K562 (cell line): Measurements from ENCODE around the gene GNB2. TPM values are rescaled to one million over a fixed set of nuclear protein-coding genes. Genes with fewer than 3 reads are reported as not detected.

Source experiments
- AFF1 ChIP-seq, 2 experiments: fragments of 450-650 bp; IDR thresholded peaks; 2 replicates each; pipeline ENCODE4 v1.6.1; 2018; ENCODE audit warnings: mild to moderate bottlenecking in 2 of 2, low read depth in 1 of 2; ENCODE audit not compliant: partially characterized antibody in 2 of 2
- CHD4 ChIP-seq: fragments of 200-600 bp; sonication (generic); IDR thresholded peaks from 3 replicates; pipeline ENCODE4 v1.6.1; 2012; ENCODE audit warnings: low read depth, mild to moderate bottlenecking, mixed read lengths, low read length, inconsistent platforms; ENCODE audit not compliant: insufficient read depth, insufficient replicate concordance, poor library complexity, severe bottlenecking
- CTCFL ChIP-seq: IDR thresholded peaks from 2 replicates; pipeline ENCODE4 v1.6.1; 2011; ENCODE audit warnings: borderline replicate concordance, low read depth, mild to moderate bottlenecking, moderate library complexity, low read length; ENCODE audit not compliant: insufficient read depth, poor library complexity, severe bottlenecking
- CXXC5 ChIP-seq: fragments of 250-450 bp; sonication (Bioruptor Pico); IDR thresholded peaks from 2 replicates; pipeline ENCODE4 v1.8.0; 2022; ENCODE audit warnings: inconsistent platforms, mild to moderate bottlenecking, moderate library complexity
- EZH2 ChIP-seq: IDR thresholded peaks from 2 replicates; pipeline ENCODE4 v1.6.1; 2012; ENCODE audit warnings: low read depth, mild to moderate bottlenecking, inconsistent platforms, low read length, borderline replicate concordance
- FOXM1 ChIP-seq, 2 experiments: fragments of 450-650 bp in 1 of 2; sonication (generic) in 1 of 2; formaldehyde crosslinking in 1 of 2; IDR thresholded peaks; 2 replicates each; pipeline versions ENCODE4 v1.6.1 to v1.9.0; 2017 to 2022; ENCODE audit warnings: low read depth in 2 of 2, mild to moderate bottlenecking in 2 of 2, missing genetic modification reagents in 1 of 2, moderate library complexity in 1 of 2
- NR2C1 ChIP-seq, 2 experiments: fragments of 450-650 bp; IDR thresholded peaks; 2 replicates each; pipeline ENCODE4 v1.6.1; 2017; ENCODE audit warnings: mild to moderate bottlenecking in 2 of 2, antibody characterized with exemption in 1 of 2, inconsistent platforms in 1 of 2, missing compliant biosample characterization in 1 of 2, missing genetic modification characterization in 1 of 2
- PHF20 ChIP-seq: fragments of 450-650 bp; IDR thresholded peaks from 2 replicates; pipeline ENCODE4 v1.6.1; 2018; ENCODE audit not compliant: partially characterized antibody
- RB1 ChIP-seq: fragments of 450-650 bp; IDR thresholded peaks from 2 replicates; pipeline ENCODE4 v1.6.1; 2017; ENCODE audit warnings: low read depth, mild to moderate bottlenecking
- RBFOX2 ChIP-seq: fragments of 200-400 bp; formaldehyde crosslinking; IDR thresholded peaks from 2 replicates; pipeline ENCODE4 v1.6.1; 2017; ENCODE audit warnings: low read depth, mild to moderate bottlenecking, low read length, moderate library complexity
- SMAD4 ChIP-seq: fragments of 250-450 bp; sonication (Bioruptor Pico); conservative IDR thresholded peaks from 2 replicates; pipeline ENCODE4 v1.8.0; 2021; ENCODE audit warnings: inconsistent platforms, mild to moderate bottlenecking, moderate library complexity
- TFAP4 ChIP-seq: sonication (generic); formaldehyde crosslinking; IDR thresholded peaks from 2 replicates; pipeline ENCODE4 v1.8.0; 2022; ENCODE audit warnings: missing genetic modification reagents, mild to moderate bottlenecking, moderate library complexity, borderline replicate concordance
- TOE1 ChIP-seq, 2 experiments: fragments of 450-650 bp in 1 of 2; sonication (generic) in 1 of 2; formaldehyde crosslinking in 1 of 2; IDR thresholded peaks; 2 replicates each; pipeline versions ENCODE4 v1.7.1 to v1.8.0; 2016 to 2022; ENCODE audit warnings: borderline replicate concordance in 2 of 2, mild to moderate bottlenecking in 2 of 2, antibody characterized with exemption in 1 of 2, inconsistent platforms in 1 of 2, low read depth in 1 of 2, missing genetic modification reagents in 1 of 2, moderate library complexity in 1 of 2
- ZNF12 ChIP-seq: sonication (generic); formaldehyde crosslinking; IDR thresholded peaks from 2 replicates; pipeline ENCODE4 v1.4.0; 2020; ENCODE audit warnings: mild to moderate bottlenecking, missing genetic modification reagents
- ZNF395 ChIP-seq: fragments of 200-800 bp; sonication (Bioruptor generic); IDR thresholded peaks from 2 replicates; pipeline ENCODE4 v1.6.1; 2017; ENCODE audit warnings: missing genetic modification characterization, missing compliant biosample characterization
- polyA plus RNA-seq, 8 experiments: library from polyadenylated mRNA; depleted of rRNA in 4 of 8; stranded (reverse) in 5 of 8; unstranded in 3 of 8; fragments of >200 nt; fragmentation: Nextera tagmentation in 2 of 8; fragmentation: Illumina TruSeq in 1 of 8; extraction: Ambion mirVana in 2 of 8; extraction: Trizol in 1 of 8; gene quantifications; 2 replicates each; pipeline versions ENCODE4 v1.2.1 to v1.2.3, GENCODE V29; 2011 to 2014; ENCODE audit warnings: inconsistent platforms in 1 of 8, missing spikeins in 1 of 8
- total RNA-seq, 7 experiments: library from RNA; depleted of rRNA in 6 of 7; stranded (reverse); fragments of >200 nt in 6 of 7; fragmentation: Illumina TruSeq in 2 of 7; extraction: Trizol in 2 of 7; gene quantifications; 2 replicates each; pipeline versions ENCODE4 v1.2.1 to v1.2.3, GENCODE V29; 2011 to 2021; ENCODE audit warnings: low replicate concordance in 1 of 7

GNB2 gene
- total and polyA plus RNA-seq, 9 of the 15 experiments (the other 6 are each of a cell fraction or from before 2014, with no cell fraction given), result 0.65 to 320 (median 104) TPM

- no peak for TF ChIP-seq AFF1 (IDR thresholded peaks at IDR 0.05; ENCODE audit: low read depth in 1 of 2, partially characterized antibody in 2 of 2)
- peak; percentile 80; the same call in 1 of the 2 replicates for TF ChIP-seq TFAP4 (CRISPR knock-in tag)
- TF ChIP-seq NR2C1 (IDR thresholded peaks at IDR 0.05), result no peak
- no peak for TF ChIP-seq NR2C1 (tag; IDR thresholded peaks at IDR 0.05)
- no peak for TF ChIP-seq FOXM1 (IDR thresholded peaks at IDR 0.05; ENCODE audit: low read depth)
- TF ChIP-seq FOXM1 (CRISPR knock-in tag; IDR thresholded peaks at IDR 0.05; ENCODE audit: low read depth), result no peak
- peak; percentile 89 for TF ChIP-seq CXXC5 (CRISPR knock-in tag)
- TF ChIP-seq RB1, result peak; percentile 95
- TF ChIP-seq CTCFL, result no peak
- 0 out of 2 replicates have a peak, but pooled peaks have one; percentile 9 for TF ChIP-seq ZNF395 (CRISPR knock-in tag)
- TF ChIP-seq EZH2, result no peak
- peak; percentile 80; the same call in 1 of the 2 replicates for TF ChIP-seq SMAD4 (CRISPR knock-in tag)
- TF ChIP-seq PHF20, result peak; percentile 35
- peak; percentile 97 for TF ChIP-seq RBFOX2
- TF ChIP-seq CHD4, result no peak
- TF ChIP-seq TOE1 (IDR thresholded peaks at IDR 0.05; ENCODE audit: borderline replicate concordance), result peak; percentile 67
- peak; percentile 82; the same call in 1 of the 2 replicates for TF ChIP-seq TOE1 (CRISPR knock-in tag; IDR thresholded peaks at IDR 0.05; ENCODE audit: borderline replicate concordance, low read depth)
- TF ChIP-seq ZNF12, result no peak
Measured at GRCh38 chr7:100705753-100706671, 32.5 kb downstream of the GNB2 start, which contains the start of gene POP7 (continued).
